ENCODE measurements around the gene NEAT1. TPM values are rescaled to one million over a fixed set of nuclear protein-coding genes. Genes with fewer than 3 reads are reported as not detected.

The NEAT1 gene
- total and polyA plus RNA-seq, 9 of the 15 experiments (the other 6 are each of a cell fraction or from before 2014, with no cell fraction given), result 20.1 to 389 (median 62.8) TPM

DNA sequence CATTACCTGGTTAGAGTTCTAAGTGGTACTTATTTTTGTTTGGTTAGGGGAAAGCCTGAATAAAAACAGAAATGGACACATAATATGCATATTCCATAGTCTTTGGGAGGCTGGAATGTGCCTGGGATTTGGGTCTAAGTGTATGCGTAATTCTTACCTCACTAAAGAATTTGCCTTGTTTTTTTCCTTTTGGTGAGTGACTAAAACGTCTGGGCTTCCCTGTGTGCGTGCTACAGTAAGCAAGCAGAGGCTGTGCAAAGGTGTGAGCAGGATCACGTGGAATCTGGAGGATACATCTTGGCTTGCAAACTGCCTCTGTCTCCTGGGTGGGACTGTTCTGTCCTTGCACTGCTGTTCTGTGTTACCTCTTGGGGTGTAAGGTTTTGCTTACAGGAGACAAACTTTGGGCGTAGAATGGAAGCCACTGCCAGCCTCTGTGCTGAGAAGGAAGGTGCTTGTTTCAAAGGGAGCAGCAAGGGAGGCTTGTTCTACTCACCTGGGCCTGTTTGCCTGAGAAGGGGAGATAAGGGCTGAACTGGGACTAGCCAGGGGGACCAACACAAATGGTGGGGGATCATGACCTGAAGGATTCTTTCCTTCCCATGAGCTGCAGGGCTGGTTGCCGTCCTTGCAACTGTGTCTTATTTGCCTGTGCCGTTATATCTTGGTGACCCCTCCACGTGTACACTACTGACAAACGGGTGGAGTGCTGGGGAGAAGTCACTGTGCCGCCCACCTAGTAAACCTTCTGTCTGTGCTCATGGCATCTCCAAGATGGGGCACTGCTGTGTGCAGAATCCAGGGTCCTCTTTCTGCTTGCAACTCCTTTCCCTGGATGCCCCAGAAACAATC lies 4.5 kb downstream of the NEAT1 start (continued):
- TF ChIP-seq, protein P1, sequence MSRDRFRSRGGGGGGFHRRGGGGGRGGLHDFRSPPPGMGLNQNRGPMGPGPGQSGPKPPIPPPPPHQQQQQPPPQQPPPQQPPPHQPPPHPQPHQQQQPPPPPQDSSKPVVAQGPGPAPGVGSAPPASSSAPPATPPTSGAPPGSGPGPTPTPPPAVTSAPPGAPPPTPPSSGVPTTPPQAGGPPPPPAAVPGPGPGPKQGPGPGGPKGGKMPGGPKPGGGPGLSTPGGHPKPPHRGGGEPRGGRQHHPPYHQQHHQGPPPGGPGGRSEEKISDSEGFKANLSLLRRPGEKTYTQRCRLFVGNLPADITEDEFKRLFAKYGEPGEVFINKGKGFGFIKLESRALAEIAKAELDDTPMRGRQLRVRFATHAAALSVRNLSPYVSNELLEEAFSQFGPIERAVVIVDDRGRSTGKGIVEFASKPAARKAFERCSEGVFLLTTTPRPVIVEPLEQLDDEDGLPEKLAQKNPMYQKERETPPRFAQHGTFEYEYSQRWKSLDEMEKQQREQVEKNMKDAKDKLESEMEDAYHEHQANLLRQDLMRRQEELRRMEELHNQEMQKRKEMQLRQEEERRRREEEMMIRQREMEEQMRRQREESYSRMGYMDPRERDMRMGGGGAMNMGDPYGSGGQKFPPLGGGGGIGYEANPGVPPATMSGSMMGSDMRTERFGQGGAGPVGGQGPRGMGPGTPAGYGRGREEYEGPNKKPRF (IDR thresholded peaks at IDR 0.05; ENCODE audit: low read depth, low read length), result peak; percentile 96
- TF ChIP-seq CC2D1A (IDR thresholded peaks at IDR 0.05), result 0 out of 2 replicates have a peak, but pooled peaks have one; percentile 10
- TF ChIP-seq, protein P2, sequence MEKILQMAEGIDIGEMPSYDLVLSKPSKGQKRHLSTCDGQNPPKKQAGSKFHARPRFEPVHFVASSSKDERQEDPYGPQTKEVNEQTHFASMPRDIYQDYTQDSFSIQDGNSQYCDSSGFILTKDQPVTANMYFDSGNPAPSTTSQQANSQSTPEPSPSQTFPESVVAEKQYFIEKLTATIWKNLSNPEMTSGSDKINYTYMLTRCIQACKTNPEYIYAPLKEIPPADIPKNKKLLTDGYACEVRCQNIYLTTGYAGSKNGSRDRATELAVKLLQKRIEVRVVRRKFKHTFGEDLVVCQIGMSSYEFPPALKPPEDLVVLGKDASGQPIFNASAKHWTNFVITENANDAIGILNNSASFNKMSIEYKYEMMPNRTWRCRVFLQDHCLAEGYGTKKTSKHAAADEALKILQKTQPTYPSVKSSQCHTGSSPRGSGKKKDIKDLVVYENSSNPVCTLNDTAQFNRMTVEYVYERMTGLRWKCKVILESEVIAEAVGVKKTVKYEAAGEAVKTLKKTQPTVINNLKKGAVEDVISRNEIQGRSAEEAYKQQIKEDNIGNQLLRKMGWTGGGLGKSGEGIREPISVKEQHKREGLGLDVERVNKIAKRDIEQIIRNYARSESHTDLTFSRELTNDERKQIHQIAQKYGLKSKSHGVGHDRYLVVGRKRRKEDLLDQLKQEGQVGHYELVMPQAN (IDR thresholded peaks at IDR 0.05; ENCODE audit: borderline replicate concordance), result peak; percentile 39
- TF ChIP-seq CTBP1 (IDR thresholded peaks at IDR 0.05; ENCODE audit: borderline replicate concordance), result peak; percentile 68; the same call in 1 of the 2 replicates
- TF ChIP-seq KDM4B (IDR thresholded peaks at IDR 0.05; ENCODE audit: borderline replicate concordance in 2 of 2, low read depth in 1 of 2), result peak in 1 of 2 experiments; percentile 70; a peak in 1 of 4 replicates
- TF ChIP-seq, protein P3, sequence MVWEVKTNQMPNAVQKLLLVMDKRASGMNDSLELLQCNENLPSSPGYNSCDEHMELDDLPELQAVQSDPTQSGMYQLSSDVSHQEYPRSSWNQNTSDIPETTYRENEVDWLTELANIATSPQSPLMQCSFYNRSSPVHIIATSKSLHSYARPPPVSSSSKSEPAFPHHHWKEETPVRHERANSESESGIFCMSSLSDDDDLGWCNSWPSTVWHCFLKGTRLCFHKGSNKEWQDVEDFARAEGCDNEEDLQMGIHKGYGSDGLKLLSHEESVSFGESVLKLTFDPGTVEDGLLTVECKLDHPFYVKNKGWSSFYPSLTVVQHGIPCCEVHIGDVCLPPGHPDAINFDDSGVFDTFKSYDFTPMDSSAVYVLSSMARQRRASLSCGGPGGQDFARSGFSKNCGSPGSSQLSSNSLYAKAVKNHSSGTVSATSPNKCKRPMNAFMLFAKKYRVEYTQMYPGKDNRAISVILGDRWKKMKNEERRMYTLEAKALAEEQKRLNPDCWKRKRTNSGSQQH (CRISPR knock-in tag; IDR thresholded peaks at IDR 0.05), result peak; percentile 93
- TF ChIP-seq, protein P4, sequence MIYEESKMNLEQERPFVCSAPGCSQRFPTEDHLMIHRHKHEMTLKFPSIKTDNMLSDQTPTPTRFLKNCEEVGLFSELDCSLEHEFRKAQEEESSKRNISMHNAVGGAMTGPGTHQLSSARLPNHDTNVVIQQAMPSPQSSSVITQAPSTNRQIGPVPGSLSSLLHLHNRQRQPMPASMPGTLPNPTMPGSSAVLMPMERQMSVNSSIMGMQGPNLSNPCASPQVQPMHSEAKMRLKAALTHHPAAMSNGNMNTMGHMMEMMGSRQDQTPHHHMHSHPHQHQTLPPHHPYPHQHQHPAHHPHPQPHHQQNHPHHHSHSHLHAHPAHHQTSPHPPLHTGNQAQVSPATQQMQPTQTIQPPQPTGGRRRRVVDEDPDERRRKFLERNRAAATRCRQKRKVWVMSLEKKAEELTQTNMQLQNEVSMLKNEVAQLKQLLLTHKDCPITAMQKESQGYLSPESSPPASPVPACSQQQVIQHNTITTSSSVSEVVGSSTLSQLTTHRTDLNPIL (CRISPR knock-in tag; IDR thresholded peaks at IDR 0.05), result peak; percentile 19; the same call in 1 of the 2 replicates
- peak; percentile 37; the same call in 1 of the 2 replicates for TF ChIP-seq MEF2A (IDR thresholded peaks at IDR 0.05; ENCODE audit: control insufficient read depth, low read depth, low read length)
- peak; percentile 54; the same call in 1 of the 2 replicates for TF ChIP-seq ZFP1 (CRISPR knock-in tag; IDR thresholded peaks at IDR 0.05)
- TF ChIP-seq, protein P5, sequence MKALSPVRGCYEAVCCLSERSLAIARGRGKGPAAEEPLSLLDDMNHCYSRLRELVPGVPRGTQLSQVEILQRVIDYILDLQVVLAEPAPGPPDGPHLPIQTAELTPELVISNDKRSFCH (CRISPR knock-in tag; IDR thresholded peaks at IDR 0.05), result no peak
- TF ChIP-seq, protein P5 (tag; IDR thresholded peaks at IDR 0.05), result peak; percentile 80; the same call in 1 of the 2 replicates
- TF ChIP-seq PRPF4 (IDR thresholded peaks at IDR 0.05; ENCODE audit: insufficient read depth, low read depth, low read length, poor library complexity, severe bottlenecking), result peak; percentile 48
- peak; percentile 64; the same call in 1 of the 2 replicates for TF ChIP-seq MEF2D (tag; conservative IDR thresholded peaks at IDR 0.05; ENCODE audit: low read depth)

All from K562 (cell line).